ENCODE results near the gene EFTUD2. TPM values are rescaled to one million over a fixed set of nuclear protein-coding genes. Genes with fewer than 3 reads are reported as not detected.
A peak's percentile ranks its signal among the peaks of the same experiment; 100 is the strongest.

The EFTUD2 gene
- total RNA-seq, 2 donors from 2014 or later, result 35.2 to 117 TPM

DNA sequence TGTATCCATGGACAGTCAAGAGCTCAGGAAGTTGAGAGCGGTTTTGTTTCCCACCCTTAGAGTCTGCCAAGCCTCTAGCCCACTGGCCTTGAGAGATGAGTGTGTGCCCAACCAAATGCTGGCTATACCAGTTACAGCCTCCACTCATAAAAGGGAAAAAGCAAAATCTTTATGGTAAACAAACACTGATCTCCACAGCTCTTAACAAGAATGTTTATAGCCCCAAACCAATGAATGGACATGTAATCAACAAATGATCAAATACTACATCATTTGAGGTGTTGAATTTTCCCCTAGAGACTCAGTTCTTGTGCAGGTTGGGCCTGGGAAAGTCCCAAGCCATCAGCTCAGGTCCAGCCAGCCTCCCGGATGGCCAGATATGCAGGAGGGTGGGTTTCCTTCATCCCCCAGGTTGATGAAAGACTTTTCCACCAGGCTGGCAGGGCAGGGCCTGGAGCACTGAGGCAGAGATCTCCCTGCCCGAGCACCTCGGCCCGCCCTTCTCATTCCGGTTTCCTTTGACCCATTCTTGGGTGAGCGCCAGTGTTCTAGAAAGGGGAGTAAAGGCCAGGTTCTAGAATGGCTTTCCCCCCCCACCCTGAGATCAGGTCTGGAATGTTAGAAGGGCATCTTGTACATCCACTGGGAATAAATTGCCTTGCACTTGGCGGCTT lies 3.9 kb upstream of the EFTUD2 start:
- DNase-seq (ENCODE audit: low spot score) (no peak), ATAC-seq (ENCODE audit: insufficient number of reproducible peaks, low FRiP score, low read depth) (no peak)
- H3K27me3 ChIP-seq (replicated peaks; ENCODE audit: insufficient read depth), result no peaks in the 10 kb centered on the region
- H3K27ac ChIP-seq, result no peak overlapping the region
- TF ChIP-seq, protein P1, sequence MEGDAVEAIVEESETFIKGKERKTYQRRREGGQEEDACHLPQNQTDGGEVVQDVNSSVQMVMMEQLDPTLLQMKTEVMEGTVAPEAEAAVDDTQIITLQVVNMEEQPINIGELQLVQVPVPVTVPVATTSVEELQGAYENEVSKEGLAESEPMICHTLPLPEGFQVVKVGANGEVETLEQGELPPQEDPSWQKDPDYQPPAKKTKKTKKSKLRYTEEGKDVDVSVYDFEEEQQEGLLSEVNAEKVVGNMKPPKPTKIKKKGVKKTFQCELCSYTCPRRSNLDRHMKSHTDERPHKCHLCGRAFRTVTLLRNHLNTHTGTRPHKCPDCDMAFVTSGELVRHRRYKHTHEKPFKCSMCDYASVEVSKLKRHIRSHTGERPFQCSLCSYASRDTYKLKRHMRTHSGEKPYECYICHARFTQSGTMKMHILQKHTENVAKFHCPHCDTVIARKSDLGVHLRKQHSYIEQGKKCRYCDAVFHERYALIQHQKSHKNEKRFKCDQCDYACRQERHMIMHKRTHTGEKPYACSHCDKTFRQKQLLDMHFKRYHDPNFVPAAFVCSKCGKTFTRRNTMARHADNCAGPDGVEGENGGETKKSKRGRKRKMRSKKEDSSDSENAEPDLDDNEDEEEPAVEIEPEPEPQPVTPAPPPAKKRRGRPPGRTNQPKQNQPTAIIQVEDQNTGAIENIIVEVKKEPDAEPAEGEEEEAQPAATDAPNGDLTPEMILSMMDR (IDR thresholded peaks at IDR 0.05), result no peak
- H3K36me3 ChIP-seq, result no peaks in the 10 kb centered on the region
- H3K4me1 ChIP-seq (ENCODE audit: control insufficient read depth in 1 of 2, low read depth in 2 of 2), result peaks cover 9 to 14% of the 10 kb centered on the region in 2 donors
- H3K4me3 ChIP-seq, result no peak overlapping the region
- H3K9me3 ChIP-seq, result no peaks in the 10 kb centered on the region

DNA sequence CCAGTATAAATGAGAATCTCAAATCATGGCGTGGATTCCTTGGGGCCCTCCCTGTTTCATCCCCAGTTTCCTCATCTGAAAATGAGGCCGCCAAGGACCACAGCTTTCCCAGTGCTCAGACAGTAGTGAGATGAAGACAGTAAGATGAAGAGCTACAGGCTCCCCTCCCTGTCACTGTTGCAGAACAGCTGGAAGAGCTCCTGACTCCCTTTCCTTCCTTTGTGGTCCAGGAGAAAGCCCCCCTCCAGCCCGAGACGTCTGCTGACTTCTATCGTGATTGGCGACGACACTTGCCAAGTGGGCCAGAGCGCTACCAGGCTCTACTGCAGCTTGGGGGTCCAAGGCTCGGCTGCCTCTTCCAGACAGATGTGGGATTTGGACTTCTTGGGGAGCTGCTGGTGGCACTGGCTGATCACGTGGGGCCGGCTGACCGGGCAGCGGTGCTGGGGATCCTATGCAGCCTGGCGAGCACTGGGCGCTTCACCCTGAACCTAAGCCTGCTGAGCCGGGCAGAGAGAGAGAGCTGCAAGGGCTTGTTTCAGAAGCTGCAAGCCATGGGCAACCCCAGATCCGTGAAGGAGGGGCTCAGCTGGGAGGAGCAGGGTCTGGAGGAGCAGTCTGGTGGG lies 3.0 kb upstream of the EFTUD2 start:
- ATAC-seq (ENCODE audit: insufficient number of reproducible peaks, low FRiP score, low read depth), result no peak
- no peak for DNase-seq (ENCODE audit: low spot score)
- Histone ChIP-seq H3K9me3 (no peaks in the 10 kb centered on the region), H3K4me3 (no peak overlapping the region), H3K4me1 (ENCODE audit: control insufficient read depth in 1 of 2, low read depth in 2 of 2) (peaks cover 14 to 23% of the 10 kb centered on the region in 2 donors), H3K27ac (no peak overlapping the region), H3K36me3 (no peaks in the 10 kb centered on the region), H3K27me3 (replicated peaks; ENCODE audit: insufficient read depth) (no peaks in the 10 kb centered on the region)
- TF ChIP-seq, protein P1 (IDR thresholded peaks at IDR 0.05), result no peak

DNA sequence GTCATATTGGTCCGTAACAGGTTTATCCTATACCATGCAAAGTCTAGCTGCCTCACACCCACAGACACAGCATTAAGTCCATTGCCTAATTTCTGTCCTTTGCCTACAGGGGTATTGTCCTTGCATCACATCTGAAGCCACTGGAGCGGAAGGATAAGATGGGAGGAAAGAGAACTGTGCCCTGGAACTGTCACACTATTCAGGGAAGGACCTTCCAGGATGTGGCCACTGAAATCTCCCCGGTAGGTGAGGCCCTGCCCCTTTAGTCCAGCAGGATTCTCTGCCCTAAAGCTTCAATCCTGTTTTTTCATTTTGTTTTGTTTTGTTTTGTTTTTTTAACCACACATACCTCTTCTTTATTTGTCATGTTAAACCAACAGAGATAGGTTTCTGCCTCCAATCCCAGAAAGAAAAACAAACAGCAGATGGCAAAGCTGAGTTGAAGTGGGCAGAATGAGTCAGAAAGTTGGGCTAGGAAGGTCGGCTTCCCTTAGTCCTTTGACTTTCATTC lies 2.2 kb upstream of the EFTUD2 start:
- H3K36me3 ChIP-seq, result no peaks in the 10 kb centered on the region
- H3K27me3 ChIP-seq (replicated peaks; ENCODE audit: insufficient read depth), result no peaks in the 10 kb centered on the region
- H3K9me3 ChIP-seq, result no peaks in the 10 kb centered on the region
- no peak overlapping the region for H3K27ac ChIP-seq
- H3K4me3 ChIP-seq, result no peak overlapping the region
- H3K4me1 ChIP-seq (ENCODE audit: control insufficient read depth in 1 of 2, low read depth in 2 of 2), result peaks cover 14 to 23% of the 10 kb centered on the region in 2 donors
- ATAC-seq (ENCODE audit: insufficient number of reproducible peaks, low FRiP score, low read depth), result no peak
- DNase-seq (ENCODE audit: low spot score), result no peak
- TF ChIP-seq, protein P1 (IDR thresholded peaks at IDR 0.05), result no peak

DNA sequence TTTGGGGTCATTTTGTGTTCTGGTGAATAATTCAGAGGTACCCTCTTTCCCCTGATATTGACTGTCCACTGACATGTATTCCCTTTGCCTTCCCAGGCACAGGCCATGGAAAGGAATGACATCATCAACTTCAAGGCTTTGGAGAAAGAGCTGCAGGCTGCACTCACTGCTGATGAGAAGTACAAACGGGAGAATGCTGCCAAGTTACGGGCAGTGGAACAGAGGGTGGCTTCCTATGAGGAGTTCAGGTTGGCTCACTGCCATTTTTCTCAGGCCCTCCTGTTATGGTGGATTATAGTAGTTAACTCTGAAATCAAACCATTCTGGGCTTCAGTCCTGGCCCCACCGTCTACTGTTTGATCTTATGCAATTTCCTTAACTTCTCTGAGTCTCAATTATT lies 1.6 kb upstream of the EFTUD2 start:
- no peak for ATAC-seq (ENCODE audit: insufficient number of reproducible peaks, low FRiP score, low read depth)
- H3K9me3 ChIP-seq, result no peaks in the 10 kb centered on the region
- no peaks in the 10 kb centered on the region for H3K27me3 ChIP-seq (replicated peaks; ENCODE audit: insufficient read depth)
- H3K4me1 ChIP-seq (ENCODE audit: control insufficient read depth in 1 of 2, low read depth in 2 of 2), result peaks cover 14 to 23% of the 10 kb centered on the region in 2 donors
- H3K36me3 ChIP-seq, result peaks cover 5% of the 10 kb centered on the region
- DNase-seq (ENCODE audit: low spot score), result no peak
- H3K27ac ChIP-seq, result no peak overlapping the region
- H3K4me3 ChIP-seq, result no peak overlapping the region
- TF ChIP-seq, protein P1 (IDR thresholded peaks at IDR 0.05), result no peak

DNA sequence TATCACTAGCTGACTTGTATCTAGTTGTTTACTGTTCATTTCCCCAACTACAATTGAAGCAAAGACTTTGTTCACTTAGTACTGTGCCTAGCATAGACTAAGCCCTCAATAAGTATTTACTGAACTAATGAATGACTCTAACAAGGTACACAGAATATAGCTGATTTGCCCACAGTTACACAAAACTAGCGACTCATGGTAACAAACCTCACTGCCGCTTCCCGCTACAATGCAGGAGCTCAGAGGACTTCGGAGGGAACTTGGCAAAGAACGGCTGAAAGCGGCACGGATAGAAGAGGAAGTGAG lies 524 bp downstream of the EFTUD2 start:
- H3K4me1 ChIP-seq (ENCODE audit: control insufficient read depth in 1 of 2, low read depth in 2 of 2), result peaks cover 14 to 23% of the 10 kb centered on the region in 2 donors
- H3K4me3 ChIP-seq, result peak overlapping the region; percentile 83
- DNase-seq (ENCODE audit: low spot score) (no peak), ATAC-seq (ENCODE audit: insufficient number of reproducible peaks, low FRiP score, low read depth) (no peak)
- peaks cover 16% of the 10 kb centered on the region for H3K36me3 ChIP-seq
- H3K27ac ChIP-seq, result peak overlapping the region; percentile 92 to 94
- H3K9me3 ChIP-seq, result no peaks in the 10 kb centered on the region
- TF ChIP-seq, protein P1 (IDR thresholded peaks at IDR 0.05), result no peak
- no peaks in the 10 kb centered on the region for H3K27me3 ChIP-seq (replicated peaks; ENCODE audit: insufficient read depth)
